Pancreas (tissue), 10 donors: ENCODE measurements around the gene GNPTG. TPM values are rescaled to one million over a fixed set of nuclear protein-coding genes. Genes with fewer than 3 reads are reported as not detected.

Experiments
- ATAC-seq, 4 donors: fragments of 200-7000 bp; cut with Tn5 transposase; one replicate each; pipeline versions ENCODE4 v1.8.0 to v1.9.1; 2020; ENCODE audit warnings: mild to moderate bottlenecking in 4 of 4, moderate library complexity in 4 of 4
- DNase-seq, 6 donors: peaks; one replicate each; pipeline ENCODE4 v3.0.0-alpha.2; 2020
- FAIRE-seq: peaks from 2 replicates; lab custom pipeline; 2012; peaks lifted over from hg19 to GRCh38; lab: Jason Lieb, UNC
- H3K27ac ChIP-seq, 4 donors: fragments of 200-600 bp; sonication (generic); 1 replicate in 3 of 4; 2 replicates in 1 of 4; pipeline versions ENCODE4 v1.5.0 to v1.8.0; 2020
- H3K27me3 ChIP-seq, 4 donors: fragments of 200-600 bp; one replicate each; pipeline ENCODE4 v1.8.0; 2021
- H3K36me3 ChIP-seq, 3 donors: fragments of 200-600 bp; sonication (generic) in 1 of 3; one replicate each; pipeline versions ENCODE4 v1.5.0 to v1.8.0; 2020 to 2021
- H3K4me1 ChIP-seq, 3 donors: fragments of 200-600 bp; one replicate each; pipeline ENCODE4 v1.8.0; 2021
- H3K4me3 ChIP-seq, 4 donors: fragments of 200-600 bp; sonication (generic) in 2 of 4; one replicate each; pipeline versions ENCODE4 v1.5.0 to v1.8.0; 2020 to 2021
- H3K9me3 ChIP-seq, 4 donors: fragments of 200-600 bp; one replicate each; pipeline ENCODE4 v1.8.0; 2021
- CTCF ChIP-seq, 4 donors: fragments of 200-600 bp; sonication (generic) in 3 of 4; IDR thresholded peaks; one replicate each; pipeline versions ENCODE4 v1.5.0 to v1.8.0; 2021; ENCODE audit warnings: antibody characterized with exemption in 4 of 4
- WGBS, 2 donors: extraction: QIAGEN DNeasy Blood & Tissue Kit; methylation state at CpG; one replicate each; pipeline ENCODE4 v1.1.7; 2013; 5-methylcytosine and 5-hydroxymethylcytosine counted together
- intact Hi-C, 3 donors: fragments of 100-400 bp; cut with DNase I; formaldehyde crosslinking; loops; one replicate each; pipeline versions ENCODE4 v1.11.1 to v1.14.2; 2022
- polyA plus RNA-seq, 2 donors: library from polyadenylated mRNA; stranded (reverse); fragments of 200-250 nt; gene quantifications; one replicate each; pipeline ENCODE4 v1.2.3, GENCODE V29; 2013
- total RNA-seq, 6 donors: library from RNA; stranded (reverse); fragmentation: NEBNext Ultra II Directional in 4 of 6; extraction: Animal tissue kit (Norgen Biotek cat#: 25700) in 4 of 6; gene quantifications; one replicate each; pipeline versions ENCODE4 v1.2.1 to v1.2.4, GENCODE V29; 2021 to 2023
- donor health status: healthy with polysubstance abuse.
- donor health status: DM: no; HTN: no; CAD: no; lungs with moderate emphysema.
- donor health status: DM: no; HTN: no; CAD: no.
- donor health status: control.
- donor health status: control.
- donor health status: Bipolar disorder and iron deficiency.
- donor health status: DM: yes; HTN: yes; CAD: no.
- donor health status: DM: no; HTN: no; CAD: no.
- donor health status: DM: no; HTN: no; CAD: no.
- donor health status: DM: yes; HTN: yes; CAD: no.

Gene GNPTG
- total and polyA plus RNA-seq, 8 donors: 28.0 to 75.3 (median 40.9) TPM

- H3K9me3 ChIP-seq: no peaks in the 10 kb centered on the region
- FAIRE-seq (no peak), DNase-seq (no peak), ATAC-seq (peak in 1 of 4 donors; percentile 10)
- peaks cover 8 to 50% (median 19%) of the 10 kb centered on the region in 3 donors for H3K36me3 ChIP-seq
- H3K4me1 ChIP-seq: no peaks in the 10 kb centered on the region
- H3K4me3 ChIP-seq: no peak overlapping the region
- H3K27ac ChIP-seq: no peak overlapping the region
- no peak for TF ChIP-seq CTCF (IDR thresholded peaks at IDR 0.05)
- 88% methylated on average over 35 of the region's 35 CpGs for WGBS, 2 donors
- intact Hi-C loops: no loop called here
- no peaks in the 10 kb centered on the region for H3K27me3 ChIP-seq
These were observed 28.2 kb upstream of the GNPTG start for GRCh38 chr16:1323296-1324239.

GRCh38 chr16:1324286-1324826, 27.4 kb upstream of the GNPTG start:
- H3K36me3 ChIP-seq: peaks cover 8 to 42% (median 17%) of the 10 kb centered on the region in 3 donors
- H3K27ac ChIP-seq: no peak overlapping the region
- ATAC-seq: no peak
- no peaks in the 10 kb centered on the region for H3K4me1 ChIP-seq
- 86 to 88% methylated on average over 22 of the region's 22 CpGs for WGBS, 2 donors
- FAIRE-seq: no peak
- H3K9me3 ChIP-seq: no peaks in the 10 kb centered on the region
- H3K4me3 ChIP-seq: no peak overlapping the region
- DNase-seq: no peak
- no peak for TF ChIP-seq CTCF (IDR thresholded peaks at IDR 0.05)
- intact Hi-C loops: no loop called here
- no peaks in the 10 kb centered on the region for H3K27me3 ChIP-seq

- H3K4me1 ChIP-seq: no peaks in the 10 kb centered on the region
- no peak overlapping the region for H3K27ac ChIP-seq
- ATAC-seq (no peak), FAIRE-seq (no peak), DNase-seq (no peak)
- H3K36me3 ChIP-seq: peaks cover 3 to 33% (median 16%) of the 10 kb centered on the region in 3 donors
- intact Hi-C loops: no loop called here
- WGBS, 2 donors: 91 to 92% methylated on average over 15 of the region's 15 CpGs
- TF ChIP-seq CTCF (IDR thresholded peaks at IDR 0.05): no peak
- H3K4me3 ChIP-seq: no peak overlapping the region
- no peaks in the 10 kb centered on the region for H3K27me3 ChIP-seq
- H3K9me3 ChIP-seq: no peaks in the 10 kb centered on the region
These were observed 26.5 kb upstream of the GNPTG start for GRCh38 chr16:1325261-1325660.

- no peaks in the 10 kb centered on the region for H3K27me3 ChIP-seq
- no peaks in the 10 kb centered on the region for H3K9me3 ChIP-seq
- 75 to 82% methylated on average over 18 to 20 of the region's 20 CpGs for WGBS, 2 donors
- FAIRE-seq: no peak
- H3K36me3 ChIP-seq: peaks cover 3 to 28% (median 10%) of the 10 kb centered on the region in 3 donors
- H3K4me1 ChIP-seq: no peaks in the 10 kb centered on the region
- H3K27ac ChIP-seq: no peak overlapping the region
- H3K4me3 ChIP-seq: no peak overlapping the region
- no peak for TF ChIP-seq CTCF (IDR thresholded peaks at IDR 0.05)
- intact Hi-C loops: no loop called here
- ATAC-seq: peak in 1 of 4 donors; percentile 4
- no peak for DNase-seq
These were observed 25.9 kb upstream of the GNPTG start for GRCh38 chr16:1325673-1326371.
